Keratinocyte (primary cell): ENCODE results near the gene ATP9B. TPM values are rescaled to one million over a fixed set of nuclear protein-coding genes. Genes with fewer than 3 reads are reported as not detected.

ENCODE experiments used
- DNase-seq: peaks from one replicate; pipeline ENCODE4 v3.0.0-alpha.2; 2011; ENCODE audit warnings: low read depth, missing footprints, low spot score
- FAIRE-seq: peaks from 2 replicates; lab custom pipeline; 2011; peaks lifted over from hg19 to GRCh38; lab: Jason Lieb, UNC
- H2AFZ ChIP-seq: 2 replicates; pipeline ENCODE4 v1.6.0; 2012; ENCODE audit warnings: low read length, control low read depth, inconsistent platforms; ENCODE audit not compliant: control insufficient read depth
- H3K27ac ChIP-seq: 2 replicates; pipeline ENCODE4 v1.5.1; 2011; ENCODE audit warnings: low read length; ENCODE audit not compliant: control insufficient read depth, insufficient read depth
- H3K27me3 ChIP-seq: 3 replicates; pipeline ENCODE4 v1.6.0; 2011; ENCODE audit warnings: low read length; ENCODE audit not compliant: control insufficient read depth, insufficient read depth; ENCODE audit errors: extremely low read depth
- H3K36me3 ChIP-seq, 2 experiments: 2 replicates in 1 of 2; 3 replicates in 1 of 2; pipeline ENCODE4 v1.5.1; 2011; ENCODE audit warnings: low read length in 2 of 2, mild to moderate bottlenecking in 1 of 2; ENCODE audit not compliant: control insufficient read depth in 2 of 2, insufficient read depth in 2 of 2; ENCODE audit errors: extremely low read depth in 1 of 2
- H3K4me1 ChIP-seq: 3 replicates; pipeline ENCODE4 v1.5.1; 2011; ENCODE audit warnings: low read length; ENCODE audit not compliant: control insufficient read depth, insufficient read depth; ENCODE audit errors: extremely low read depth
- H3K4me2 ChIP-seq: 3 replicates; pipeline ENCODE4 v1.6.0; 2011; ENCODE audit warnings: low read depth, low read length; ENCODE audit not compliant: control insufficient read depth, insufficient read depth; ENCODE audit errors: extremely low read depth
- H3K4me3 ChIP-seq, 3 experiments: fragments of 200-600 bp in 1 of 3; sonication (generic) in 1 of 3; 2 replicates in 2 of 3; 3 replicates in 1 of 3; pipeline ENCODE4 v1.5.1; 2011 to 2016; ENCODE audit warnings: low read length in 3 of 3, mild to moderate bottlenecking in 3 of 3, control low read depth in 2 of 3, inconsistent platforms in 1 of 3, low read depth in 1 of 3, mixed read lengths in 1 of 3, mixed run types in 1 of 3, moderate library complexity in 1 of 3; ENCODE audit not compliant: control insufficient read depth in 2 of 3, insufficient read depth in 2 of 3; ENCODE audit errors: extremely low read depth in 1 of 3
- H3K79me2 ChIP-seq: 2 replicates; pipeline ENCODE4 v1.6.0; 2012; ENCODE audit warnings: low read length; ENCODE audit not compliant: control insufficient read depth, insufficient read depth
- H3K9ac ChIP-seq: 3 replicates; pipeline ENCODE4 v1.6.0; 2011; ENCODE audit warnings: low read length; ENCODE audit not compliant: control insufficient read depth, insufficient read depth; ENCODE audit errors: extremely low read depth
- H3K9me1 ChIP-seq: 3 replicates; pipeline ENCODE4 v1.6.0; 2011; ENCODE audit warnings: low read length; ENCODE audit not compliant: control insufficient read depth, insufficient read depth; ENCODE audit errors: extremely low read depth
- H3K9me3 ChIP-seq: 2 replicates; pipeline ENCODE4 v1.5.1; 2012; ENCODE audit warnings: low read depth, low read length; ENCODE audit not compliant: control insufficient read depth
- H4K20me1 ChIP-seq: 3 replicates; pipeline ENCODE4 v1.6.0; 2011; ENCODE audit warnings: low read length; ENCODE audit not compliant: control insufficient read depth, insufficient read depth; ENCODE audit errors: extremely low read depth
- CTCF ChIP-seq, 3 experiments: IDR thresholded peaks in 1 of 3; conservative IDR thresholded peaks in 1 of 3; optimal IDR thresholded peaks in 1 of 3; 2 replicates in 2 of 3; 3 replicates in 1 of 3; pipeline versions ENCODE3 to v1.5.1; 2011; ENCODE audit warnings: low read length in 3 of 3, mild to moderate bottlenecking in 3 of 3, moderate library complexity in 2 of 3, control low read depth in 1 of 3, inconsistent platforms in 1 of 3; ENCODE audit not compliant: insufficient read depth in 2 of 3; ENCODE audit errors: extremely low read depth in 1 of 3
- EZH2 ChIP-seq: IDR thresholded peaks from one replicate; pipeline ENCODE4 v1.6.1; 2012; ENCODE audit warnings: inconsistent platforms, mild to moderate bottlenecking, low read length, moderate library complexity
- dilution Hi-C: fragments of 300-500 bp; cut with MboI; formaldehyde crosslinking; loops from one replicate; pipeline ENCODE4 v1.7.0; 2020; ENCODE audit warnings: low sequenced_read_pairs; ENCODE audit not compliant: extremely low pct_ligation_motif_present
- polyA plus RNA-seq, 5 experiments: library from polyadenylated mRNA; depleted of rRNA in 3 of 5; stranded (reverse) in 3 of 5; stranded (forward) in 1 of 5; unstranded in 1 of 5; fragments of >200 nt; gene quantifications; 1 replicate in 1 of 5; 2 replicates in 3 of 5; 3 replicates in 1 of 5; pipeline versions ENCODE4 v1.2.1 to v1.2.3, GENCODE V29; 2011 to 2012; ENCODE audit warnings: missing spikeins in 2 of 5, low read depth in 1 of 5, low replicate concordance in 1 of 5

ATP9B gene
- polyA plus RNA-seq, 1 donor (not counting 4 experiments of a cell fraction or from before 2014, with no cell fraction given), result 16.1 TPM

GRCh38 chr18:79423211-79424007, 354.2 kb downstream of the ATP9B start:
- DNase-seq (no peak), FAIRE-seq (no peak)
- H3K9me1 ChIP-seq, result no peaks in the 10 kb centered on the region
- H3K9ac ChIP-seq, result no peak overlapping the region
- H3K9me3 ChIP-seq, result no peaks in the 10 kb centered on the region
- H3K27me3 ChIP-seq, result no peaks in the 10 kb centered on the region
- H3K4me1 ChIP-seq, result no peaks in the 10 kb centered on the region
- H3K79me2 ChIP-seq, result no peaks in the 10 kb centered on the region
- H2AFZ ChIP-seq, result no peak overlapping the region
- dilution Hi-C loops, result no loop called here
- TF ChIP-seq EZH2 (no peak), CTCF (optimal IDR thresholded peaks at IDR 0.05 in 1 of 3, IDR thresholded peaks at IDR 0.05 in 1 of 3, conservative IDR thresholded peaks at IDR 0.05 in 1 of 3; ENCODE audit: extremely low read depth in 1 of 3, insufficient read depth in 2 of 3, low read length in 3 of 3) (no peak)
- H3K4me3 ChIP-seq, result no peak overlapping the region
- H4K20me1 ChIP-seq, result no peaks in the 10 kb centered on the region
- H3K4me2 ChIP-seq, result no peak overlapping the region
- H3K36me3 ChIP-seq, result peaks cover 0 to 8% of the 10 kb centered on the region in 2 experiments
- no peak overlapping the region for H3K27ac ChIP-seq

- Histone ChIP-seq H3K4me2 (no peak overlapping the region), H3K36me3 (peaks cover 0 to 8% of the 10 kb centered on the region in 2 experiments), H3K9me1 (no peaks in the 10 kb centered on the region), H2AFZ (no peak overlapping the region), H3K27ac (no peak overlapping the region), H3K27me3 (no peaks in the 10 kb centered on the region), H3K9me3 (no peaks in the 10 kb centered on the region), H3K4me1 (no peaks in the 10 kb centered on the region), H3K4me3 (no peak overlapping the region), H4K20me1 (no peaks in the 10 kb centered on the region), H3K9ac (no peak overlapping the region), H3K79me2 (no peaks in the 10 kb centered on the region)
- dilution Hi-C loops, result no loop called here
- no peak for DNase-seq
- no peak for FAIRE-seq
- TF ChIP-seq EZH2 (no peak), CTCF (optimal IDR thresholded peaks at IDR 0.05 in 1 of 3, IDR thresholded peaks at IDR 0.05 in 1 of 3, conservative IDR thresholded peaks at IDR 0.05 in 1 of 3; ENCODE audit: extremely low read depth in 1 of 3, insufficient read depth in 2 of 3, low read length in 3 of 3) (no peak)
Observed at GRCh38 chr18:79424008-79424565, 354.9 kb downstream of the ATP9B start.
